Measurements from ENCODE around the gene SPTLC1. TPM values are rescaled to one million over a fixed set of nuclear protein-coding genes. Genes with fewer than 3 reads are reported as not detected.
"Not testable (repeated sequence)": the region's sequence is repeated elsewhere in the genome, so short reads cannot be mapped to it uniquely, and the experiment has no call there.

SPTLC1 gene
- total and polyA plus RNA-seq, 10 of the 15 experiments (the other 5 are each of a cell fraction or from before 2014, with no cell fraction given): 38.0 to 68.7 (median 52.8) TPM

DNA sequence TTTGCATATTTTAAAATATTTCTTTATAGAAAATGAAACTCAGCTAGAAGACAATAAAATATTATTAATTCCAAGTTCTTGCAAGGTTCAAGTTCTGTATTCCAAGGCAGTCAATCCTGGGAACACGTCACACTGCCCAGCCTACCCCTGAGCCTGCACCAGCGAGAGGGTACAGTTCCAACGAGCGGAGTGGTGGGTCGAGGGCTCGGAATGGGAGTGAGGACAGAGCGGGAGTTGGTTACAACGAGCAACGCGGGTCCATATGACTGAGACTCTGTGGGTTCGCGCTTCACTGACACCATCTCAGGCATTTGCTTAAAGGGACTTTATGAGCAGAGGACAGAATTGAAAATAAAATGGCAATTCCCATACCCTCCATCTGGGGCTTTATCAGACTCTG, 40.0 kb upstream of the SPTLC1 start (continued):
- no peak for TF ChIP-seq EED (IDR thresholded peaks at IDR 0.05; ENCODE audit: low read depth)

DNA sequence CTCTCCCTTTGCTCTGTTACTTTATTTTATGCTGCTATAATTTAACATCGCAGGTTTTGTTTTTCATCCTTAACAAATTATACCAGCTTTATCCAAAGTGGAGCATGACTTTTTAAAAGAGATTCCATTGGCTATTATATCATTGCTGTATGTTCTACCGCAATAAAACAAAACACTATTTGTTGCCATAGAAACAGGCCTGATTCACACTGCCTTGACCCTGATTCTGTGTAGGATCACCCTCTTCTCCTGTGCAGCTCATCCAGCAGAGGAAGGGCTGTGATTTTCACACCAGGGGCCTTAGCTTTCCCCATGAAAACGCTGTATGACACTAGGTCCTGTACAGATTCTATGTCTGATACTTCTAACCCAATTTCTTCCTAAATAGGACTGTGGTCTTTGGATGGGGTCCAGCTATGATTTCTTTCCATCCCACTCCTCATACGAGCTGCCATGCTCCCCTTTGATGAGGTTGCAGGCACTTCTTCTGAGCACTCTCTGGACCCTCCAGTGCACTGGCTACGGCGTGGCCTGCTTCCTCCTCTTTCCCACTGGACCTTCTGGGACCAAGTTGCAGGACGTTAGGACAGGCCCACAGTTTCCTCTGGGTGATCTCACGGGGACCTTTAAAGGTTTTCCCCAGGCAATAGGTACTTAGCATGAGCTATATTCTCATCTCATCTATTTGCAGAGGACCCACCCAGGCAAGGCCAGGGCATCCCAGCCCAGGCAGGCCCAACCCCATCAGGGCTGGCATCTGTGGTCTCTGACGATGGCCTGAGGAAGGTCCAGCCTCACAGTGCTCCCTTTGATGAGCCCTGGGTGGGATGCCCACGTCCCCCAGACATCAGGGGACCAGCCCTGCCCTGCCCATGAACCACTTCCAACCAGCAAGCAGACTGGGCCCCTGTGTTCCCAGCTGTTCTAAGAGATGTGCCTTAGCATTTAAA, 38.5 kb upstream of the SPTLC1 start:
- FAIRE-seq; H3K27ac ChIP-seq (ENCODE audit: control insufficient read depth, insufficient read depth); H3K27me3 ChIP-seq (replicated peaks in 1 of 2; ENCODE audit: control insufficient read depth in 2 of 2, insufficient read depth in 2 of 2, low read length in 1 of 2); H3K4me3 ChIP-seq; H2AFZ ChIP-seq (ENCODE audit: control insufficient read depth, low read depth, low read length); DNase-seq (ENCODE audit: low read depth, low spot score); H4K20me1 ChIP-seq (ENCODE audit: control insufficient read depth, insufficient read depth); H3K9me3 ChIP-seq (replicated peaks; ENCODE audit: control insufficient read depth, insufficient read depth, low read length); H3K9ac ChIP-seq (ENCODE audit: control insufficient read depth, insufficient read depth, low read length); SMC1A ChIA-PET (ENCODE audit: uncharacterized antibody, unreplicated experiment); in situ Hi-C loops (cut with MboI); H3K4me1 ChIP-seq (ENCODE audit: control insufficient read depth, insufficient read depth, low read length); H3K79me2 ChIP-seq (ENCODE audit: control insufficient read depth, insufficient read depth, low read length); H3K4me2 ChIP-seq (ENCODE audit: control insufficient read depth, insufficient read depth); RAD21 ChIA-PET (ENCODE audit: unreplicated experiment); intact Hi-C loops (cut with micrococcal nuclease; ENCODE audit: unreplicated experiment); BruUV-seq (replicated peaks); ATAC-seq; H3K36me3 ChIP-seq (ENCODE audit: control insufficient read depth in 2 of 2, insufficient read depth in 2 of 2, low read length in 1 of 2): not testable (repeated sequence)
- CTCF ChIA-PET: interaction anchor here (3.4 kb wide), 1 partner anchor 14 kb away, joined by 18 read pairs; no protein-coding TSS in a partner anchor
- WGBS (ENCODE audit: insufficient coverage, insufficient replicate concordance, low lambda C conversion rate, missing lambda C conversion rate): 48% methylated on average over 10 of the region's 10 CpGs
- POLR2A ChIA-PET: interaction anchor here (0.6 kb wide), 1 partner anchor 26 kb away, joined by 3 read pairs; no protein-coding TSS in a partner anchor

DNA sequence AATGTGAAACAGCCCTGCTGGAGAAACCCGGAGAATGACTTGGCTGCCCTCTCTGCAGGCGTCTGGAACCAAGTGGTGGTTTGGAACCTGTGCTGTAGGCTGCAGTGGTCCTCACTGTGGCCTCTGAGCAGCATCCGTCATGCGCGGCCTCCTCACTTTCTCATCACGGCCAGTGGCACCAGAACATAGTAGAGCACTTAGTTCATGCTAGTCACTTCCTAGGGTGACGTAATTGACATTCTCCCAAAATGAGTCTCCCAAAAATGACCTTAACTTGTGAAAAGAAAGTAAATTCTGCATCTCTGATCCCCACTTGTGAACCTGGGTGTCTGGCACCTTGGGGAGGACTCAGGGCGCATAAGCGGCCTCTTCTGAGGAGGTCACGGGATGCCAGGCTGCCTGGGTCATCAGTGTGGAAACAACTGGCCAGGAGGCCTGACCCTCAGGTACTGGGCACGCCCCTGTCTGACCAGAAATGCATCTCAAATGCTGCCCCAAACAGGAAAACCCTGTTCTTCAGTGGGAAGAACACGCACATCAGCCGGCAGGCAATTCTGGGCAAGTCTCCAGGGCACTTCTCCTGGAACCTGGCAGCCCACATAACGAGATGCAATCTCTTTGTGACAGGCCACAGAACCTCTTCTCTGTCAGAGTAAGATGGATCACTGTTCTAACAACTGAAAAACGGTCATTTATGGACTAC, 36.6 kb upstream of the SPTLC1 start:
- H3K4me1 ChIP-seq (ENCODE audit: control insufficient read depth, insufficient read depth, low read length): peaks cover 11% of the 10 kb centered on the region
- H3K9ac ChIP-seq (ENCODE audit: control insufficient read depth, insufficient read depth, low read length): no peak overlapping the region
- ATAC-seq: no peak
- no peak overlapping the region for H3K27ac ChIP-seq (ENCODE audit: control insufficient read depth, insufficient read depth)
- H2AFZ ChIP-seq (ENCODE audit: control insufficient read depth, low read depth, low read length): no peak overlapping the region
- no peaks in the 10 kb centered on the region for H3K27me3 ChIP-seq (replicated peaks in 1 of 2; ENCODE audit: control insufficient read depth in 2 of 2, insufficient read depth in 2 of 2, low read length in 1 of 2)
- in situ Hi-C loops (cut with MboI) (no loop called here), intact Hi-C loops (cut with micrococcal nuclease; ENCODE audit: unreplicated experiment) (no loop called here)
- 43% methylated on average over 15 of the region's 15 CpGs for WGBS (ENCODE audit: insufficient coverage, insufficient replicate concordance, low lambda C conversion rate, missing lambda C conversion rate)
- no peaks in the 10 kb centered on the region for H3K79me2 ChIP-seq (ENCODE audit: control insufficient read depth, insufficient read depth, low read length)
- POLR2A ChIA-PET: no interaction called here
- H3K4me3 ChIP-seq: no peak overlapping the region
- H4K20me1 ChIP-seq (ENCODE audit: control insufficient read depth, insufficient read depth): no peaks in the 10 kb centered on the region
- FAIRE-seq: no peak
- H3K36me3 ChIP-seq (ENCODE audit: control insufficient read depth in 2 of 2, insufficient read depth in 2 of 2, low read length in 1 of 2): no peaks in the 10 kb centered on the region
- CTCF ChIA-PET: interaction anchor here (1.3 kb wide), 1 partner anchor 12 kb away, joined by 5 read pairs; no protein-coding TSS in a partner anchor
- DNase-seq (ENCODE audit: low read depth, low spot score): no peak
- RAD21 ChIA-PET (ENCODE audit: unreplicated experiment): no interaction called here
- H3K9me3 ChIP-seq (replicated peaks; ENCODE audit: control insufficient read depth, insufficient read depth, low read length): no peaks in the 10 kb centered on the region
- no peak overlapping the region for H3K4me2 ChIP-seq (ENCODE audit: control insufficient read depth, insufficient read depth)
- no TSS peak for BruUV-seq (replicated peaks)
- SMC1A ChIA-PET (ENCODE audit: uncharacterized antibody, unreplicated experiment): no interaction called here
- TF ChIP-seq SMAD5 (IDR thresholded peaks at IDR 0.05; ENCODE audit: low read depth): no peak
- no peak for TF ChIP-seq FOS (IDR thresholded peaks at IDR 0.05; ENCODE audit: borderline replicate concordance, extremely low read depth, insufficient read length)
- TF ChIP-seq RFX5 (IDR thresholded peaks at IDR 0.05; ENCODE audit: low read depth, low read length): no peak
- no peak for TF ChIP-seq JUND (IDR thresholded peaks at IDR 0.05; ENCODE audit: low read depth, low read length)
- TF ChIP-seq EGR1 (IDR thresholded peaks at IDR 0.05; ENCODE audit: borderline replicate concordance in 1 of 2, low read depth in 2 of 2, low read length in 2 of 2): no peak
- TF ChIP-seq WRNIP1 (IDR thresholded peaks at IDR 0.05; ENCODE audit: borderline replicate concordance, low read depth, low read length): no peak
- TF ChIP-seq, protein P1, sequence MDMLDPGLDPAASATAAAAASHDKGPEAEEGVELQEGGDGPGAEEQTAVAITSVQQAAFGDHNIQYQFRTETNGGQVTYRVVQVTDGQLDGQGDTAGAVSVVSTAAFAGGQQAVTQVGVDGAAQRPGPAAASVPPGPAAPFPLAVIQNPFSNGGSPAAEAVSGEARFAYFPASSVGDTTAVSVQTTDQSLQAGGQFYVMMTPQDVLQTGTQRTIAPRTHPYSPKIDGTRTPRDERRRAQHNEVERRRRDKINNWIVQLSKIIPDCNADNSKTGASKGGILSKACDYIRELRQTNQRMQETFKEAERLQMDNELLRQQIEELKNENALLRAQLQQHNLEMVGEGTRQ (IDR thresholded peaks at IDR 0.05; ENCODE audit: borderline replicate concordance, low read depth, low read length): no peak
- TF ChIP-seq, protein P2, sequence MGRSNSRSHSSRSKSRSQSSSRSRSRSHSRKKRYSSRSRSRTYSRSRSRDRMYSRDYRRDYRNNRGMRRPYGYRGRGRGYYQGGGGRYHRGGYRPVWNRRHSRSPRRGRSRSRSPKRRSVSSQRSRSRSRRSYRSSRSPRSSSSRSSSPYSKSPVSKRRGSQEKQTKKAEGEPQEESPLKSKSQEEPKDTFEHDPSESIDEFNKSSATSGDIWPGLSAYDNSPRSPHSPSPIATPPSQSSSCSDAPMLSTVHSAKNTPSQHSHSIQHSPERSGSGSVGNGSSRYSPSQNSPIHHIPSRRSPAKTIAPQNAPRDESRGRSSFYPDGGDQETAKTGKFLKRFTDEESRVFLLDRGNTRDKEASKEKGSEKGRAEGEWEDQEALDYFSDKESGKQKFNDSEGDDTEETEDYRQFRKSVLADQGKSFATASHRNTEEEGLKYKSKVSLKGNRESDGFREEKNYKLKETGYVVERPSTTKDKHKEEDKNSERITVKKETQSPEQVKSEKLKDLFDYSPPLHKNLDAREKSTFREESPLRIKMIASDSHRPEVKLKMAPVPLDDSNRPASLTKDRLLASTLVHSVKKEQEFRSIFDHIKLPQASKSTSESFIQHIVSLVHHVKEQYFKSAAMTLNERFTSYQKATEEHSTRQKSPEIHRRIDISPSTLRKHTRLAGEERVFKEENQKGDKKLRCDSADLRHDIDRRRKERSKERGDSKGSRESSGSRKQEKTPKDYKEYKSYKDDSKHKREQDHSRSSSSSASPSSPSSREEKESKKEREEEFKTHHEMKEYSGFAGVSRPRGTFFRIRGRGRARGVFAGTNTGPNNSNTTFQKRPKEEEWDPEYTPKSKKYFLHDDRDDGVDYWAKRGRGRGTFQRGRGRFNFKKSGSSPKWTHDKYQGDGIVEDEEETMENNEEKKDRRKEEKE (IDR thresholded peaks at IDR 0.05): no peak

Data from GM12878 (cell line).